GM18858 (cell line): ENCODE data around the gene KLF6.

Experiments used
- ATAC-seq: cut with Tn5 transposase; IDR thresholded peaks from one replicate; pipeline ENCODE4 v1.9.1; 2021; ENCODE audit not compliant: unreplicated experiment

Gene KLF6

DNA sequence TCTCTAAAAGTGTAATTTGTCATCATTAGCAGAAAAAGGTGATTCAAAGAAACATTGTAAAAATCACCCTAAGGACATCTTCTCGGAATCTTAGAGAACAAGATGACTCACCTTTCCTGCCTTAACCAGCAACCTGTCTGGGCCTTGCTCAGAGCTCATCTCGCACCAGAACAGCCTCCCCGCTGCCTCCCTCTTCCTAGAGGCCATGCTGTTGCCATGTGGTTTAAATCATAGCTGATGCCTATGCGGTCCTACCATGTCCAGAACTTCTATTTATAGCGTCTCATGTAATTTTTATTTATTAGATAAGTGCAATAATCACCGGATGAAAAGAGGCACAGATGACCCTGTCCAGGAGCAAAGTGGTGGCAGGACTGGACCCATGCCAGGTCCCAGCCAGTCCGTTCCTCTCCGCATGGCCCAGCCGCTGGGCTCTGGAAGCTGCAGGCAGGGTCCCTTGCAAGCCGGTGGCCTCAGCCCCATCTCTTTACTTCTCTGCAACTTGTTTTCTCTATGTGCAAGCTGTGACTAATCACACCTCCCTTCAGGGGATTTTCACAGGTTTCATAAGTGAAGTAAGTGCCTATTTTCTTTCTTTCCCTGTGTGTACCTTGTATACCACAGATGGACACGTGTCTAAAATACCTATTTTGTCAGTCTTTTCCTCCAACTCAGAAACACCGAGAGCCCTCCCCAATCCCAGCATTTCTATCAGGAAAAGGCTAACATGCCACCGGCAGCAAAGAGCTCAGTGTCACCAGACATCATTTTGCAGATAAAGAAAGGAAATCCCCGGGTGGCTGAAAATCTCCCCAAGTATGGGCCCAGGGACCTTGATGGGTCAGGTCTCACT, 27.1 kb downstream of the KLF6 start:
- ATAC-seq, result peak; percentile 83

DNA sequence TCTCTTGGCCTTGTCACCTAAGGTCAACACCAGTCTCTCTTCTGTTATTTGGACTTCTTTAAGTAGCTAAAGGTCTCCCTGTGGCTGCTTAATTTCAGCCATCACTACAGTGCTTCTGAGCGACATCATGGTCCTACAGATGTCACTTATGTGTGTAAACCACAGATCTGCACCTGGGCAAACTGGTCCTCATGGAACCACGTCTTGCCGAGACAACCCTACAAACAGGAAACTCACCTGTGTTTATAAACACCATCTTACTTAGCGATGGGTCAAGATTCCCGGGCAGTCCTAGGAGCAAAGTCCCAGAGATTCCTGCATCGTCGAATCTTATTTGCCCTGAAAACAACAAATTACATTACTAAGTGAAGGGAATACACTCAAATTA, 27.8 kb downstream of the KLF6 start:
- ATAC-seq, result no peak

DNA sequence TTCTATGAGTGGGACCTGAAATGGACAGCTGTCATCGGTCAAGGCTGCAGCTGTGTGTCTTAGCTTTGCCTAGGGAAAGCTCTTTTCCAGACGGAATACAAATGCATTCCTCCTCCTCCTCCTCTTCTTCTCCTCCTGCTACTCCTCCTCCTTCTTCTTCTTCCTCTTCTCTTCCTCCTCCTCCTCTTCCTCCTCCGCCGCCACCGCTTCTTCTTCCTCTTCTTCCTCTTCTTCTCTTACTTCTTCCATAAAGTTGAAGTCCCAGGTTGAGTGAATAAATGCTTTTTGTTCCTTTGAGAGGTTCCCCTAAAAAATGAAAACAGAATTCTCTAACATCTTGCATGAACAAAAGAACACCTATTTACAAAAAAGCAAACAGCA, 28.7 kb downstream of the KLF6 start:
- no peak for ATAC-seq

- ATAC-seq, result no peak
Measured at GRCh38 chr10:3755440-3756359, 29.3 kb downstream of the KLF6 start.

GRCh38 chr10:3754727-3755439, 30.1 kb downstream of the KLF6 start:
- no peak for ATAC-seq

DNA sequence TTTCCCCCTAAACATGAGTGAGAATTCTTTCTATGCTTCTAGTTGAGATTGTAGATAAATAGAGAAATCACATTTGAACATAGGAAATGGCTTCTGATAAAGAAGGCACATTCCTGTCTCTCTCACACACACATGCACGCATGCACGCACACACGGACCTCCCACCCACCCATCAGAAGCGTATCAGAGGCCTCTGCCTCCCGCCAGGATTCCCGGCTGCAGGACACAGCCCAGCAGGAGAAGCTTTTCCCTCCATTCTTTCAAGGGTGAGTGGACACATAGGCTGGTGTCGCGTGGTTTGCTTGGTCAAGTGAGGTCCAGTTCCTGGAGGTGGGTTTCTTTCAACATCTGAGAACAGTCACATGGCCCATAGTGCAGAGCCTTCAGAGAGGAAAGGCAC, 34.2 kb downstream of the KLF6 start:
- no peak for ATAC-seq

GRCh38 chr10:3750006-3750816, 34.8 kb downstream of the KLF6 start:
- no peak for ATAC-seq

DNA sequence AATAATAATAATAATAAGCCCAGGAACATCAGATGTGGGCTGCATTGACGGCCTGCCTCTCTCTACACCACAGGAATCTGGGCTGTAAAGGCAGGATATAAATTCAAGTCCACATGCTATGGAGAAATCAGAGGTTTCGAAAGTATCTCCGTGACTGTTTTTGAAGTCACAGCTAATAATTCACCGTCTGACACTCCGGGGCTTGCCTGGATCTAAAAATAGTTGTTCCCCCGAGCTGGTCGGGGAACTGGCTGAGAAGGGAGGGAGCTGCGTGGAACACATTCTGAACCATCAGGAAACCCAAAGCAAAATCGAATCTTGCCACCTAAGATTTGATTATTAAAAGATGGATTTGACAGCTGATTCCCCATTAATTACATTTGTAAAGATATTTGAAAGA, 35.4 kb downstream of the KLF6 start:
- no peak for ATAC-seq

DNA sequence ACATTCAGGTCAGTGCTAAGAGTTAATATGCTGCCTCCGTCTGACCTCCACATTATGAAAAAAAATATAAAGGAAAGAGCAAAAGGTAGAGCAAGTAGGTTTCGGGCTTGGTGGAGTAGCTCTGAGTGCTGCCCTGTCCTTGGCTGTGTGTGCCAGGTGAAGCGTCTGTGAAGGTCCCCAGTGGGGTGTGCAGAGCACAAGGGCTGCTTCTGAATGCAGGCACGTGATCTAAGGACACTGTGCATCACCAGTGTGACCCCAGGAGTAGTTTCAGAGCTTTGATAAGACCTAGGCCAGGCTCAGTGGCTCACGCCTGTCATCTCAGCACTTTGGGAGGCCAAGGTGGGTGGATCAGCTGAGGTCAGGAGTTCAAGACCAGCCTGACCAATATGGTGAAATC, 36.0 kb downstream of the KLF6 start:
- no peak for ATAC-seq

- no peak for ATAC-seq
Measured at GRCh38 chr10:3748484-3748883, 36.5 kb downstream of the KLF6 start.

DNA sequence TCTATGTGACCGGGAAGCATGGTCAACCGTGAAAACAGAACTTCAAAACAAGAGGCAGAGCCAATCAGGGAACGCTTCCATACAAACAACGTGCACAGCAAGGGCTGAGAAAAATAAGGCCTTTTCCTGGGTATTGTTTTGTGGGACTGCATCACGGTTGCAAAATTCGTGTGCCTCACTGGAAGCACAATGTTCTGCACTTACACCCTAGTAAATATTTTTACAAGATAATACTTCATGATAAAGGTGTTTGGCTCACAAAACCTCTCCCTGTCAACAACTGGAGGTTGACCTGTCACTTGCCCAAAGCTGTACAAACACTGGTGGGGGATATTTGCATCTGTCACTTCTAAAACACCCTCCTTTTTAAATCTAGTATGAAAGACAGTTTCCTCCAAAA, 37.0 kb downstream of the KLF6 start:
- no peak for ATAC-seq

- no peak for ATAC-seq
Measured at GRCh38 chr10:3747248-3747960, 37.6 kb downstream of the KLF6 start.

DNA sequence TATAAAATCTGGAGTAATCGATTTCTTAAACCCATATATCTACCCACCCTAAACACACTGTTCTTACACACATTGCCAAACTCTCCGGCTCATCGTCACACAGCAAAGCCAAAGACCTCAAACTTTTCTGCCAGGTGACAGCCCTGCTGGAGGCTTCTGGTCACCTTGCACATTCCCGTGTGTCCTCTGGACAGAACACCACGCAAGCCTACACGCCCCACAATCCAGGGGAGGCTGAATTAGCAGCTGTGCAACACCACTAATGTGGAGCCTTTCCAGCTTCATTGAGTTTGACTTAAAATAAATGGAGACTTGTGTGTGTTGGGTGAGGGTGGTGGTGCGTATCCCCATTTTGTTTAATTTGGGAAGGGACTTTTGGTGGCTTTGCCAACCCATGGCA, 38.4 kb downstream of the KLF6 start:
- ATAC-seq, result no peak

- no peak for ATAC-seq
Measured at GRCh38 chr10:3745521-3745920, 39.5 kb downstream of the KLF6 start.

DNA sequence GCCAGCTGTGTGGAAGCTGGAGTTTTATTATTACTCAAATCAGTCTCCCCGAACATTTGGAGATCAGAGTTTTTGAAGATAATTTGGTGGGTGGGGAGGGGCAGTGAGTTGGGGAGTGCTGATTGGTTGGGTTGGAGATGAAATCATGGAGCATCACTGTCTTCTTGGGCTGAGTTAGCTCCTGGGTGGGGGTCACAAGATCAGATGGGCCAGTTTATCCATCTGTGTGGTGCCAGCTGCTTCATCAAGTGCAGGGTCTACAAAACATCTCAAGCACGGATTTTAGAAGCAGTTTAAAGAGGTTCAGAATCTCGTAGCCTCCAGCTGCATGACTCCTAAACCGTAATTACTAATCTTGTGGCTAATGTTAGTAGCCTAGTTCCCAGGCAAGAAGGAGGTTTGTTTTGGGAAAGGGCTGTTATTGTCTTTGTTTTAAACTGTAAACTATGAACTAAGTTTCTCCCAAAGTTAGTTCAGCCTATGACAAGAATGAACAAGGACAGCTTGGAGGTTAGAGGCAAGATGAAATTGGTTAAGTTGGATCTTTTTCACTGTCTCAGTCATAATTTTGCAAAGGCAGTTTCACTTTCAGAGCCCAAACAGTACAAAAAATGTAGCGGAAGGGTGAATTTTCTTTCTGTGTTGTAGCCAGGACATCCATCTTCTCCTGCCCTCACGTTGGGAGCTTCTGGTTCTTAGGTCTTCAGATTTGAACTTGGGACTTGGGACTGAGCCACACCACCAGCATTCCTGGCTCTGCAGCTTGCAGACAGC, 43.1 kb downstream of the KLF6 start:
- ATAC-seq, result no peak

DNA sequence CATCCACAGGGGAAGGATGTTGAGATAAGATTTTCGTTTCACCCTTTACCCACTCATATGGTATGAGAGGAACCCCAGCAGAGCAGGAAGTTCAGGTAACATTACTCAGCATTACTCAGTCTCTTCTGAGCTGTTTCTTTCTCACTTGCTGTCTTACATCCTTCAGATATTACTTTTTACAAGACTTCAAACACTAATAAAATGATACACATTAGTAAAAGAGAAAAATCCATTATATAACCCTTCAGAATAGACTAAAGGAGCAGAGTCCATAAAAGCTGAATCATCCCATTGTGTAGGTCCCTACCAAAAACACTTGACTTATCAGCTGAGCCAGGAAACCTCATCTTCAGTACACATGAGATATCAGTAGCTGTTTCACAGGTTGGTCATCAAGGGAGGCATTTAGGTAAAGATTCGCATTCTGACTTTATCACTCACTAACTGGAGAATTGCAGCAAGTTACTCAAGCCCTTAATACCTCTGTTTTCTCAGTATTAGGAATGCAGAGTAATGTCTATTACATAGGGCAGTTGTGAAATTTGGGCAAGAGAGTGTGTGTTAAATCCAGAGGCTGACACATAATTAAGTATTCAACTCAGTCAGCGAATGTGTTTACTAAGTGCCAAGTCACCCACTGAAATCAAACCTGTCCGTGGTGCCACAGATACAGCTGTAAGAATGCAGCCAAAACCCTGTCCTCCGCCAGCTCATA, 44.7 kb downstream of the KLF6 start:
- no peak for ATAC-seq

DNA sequence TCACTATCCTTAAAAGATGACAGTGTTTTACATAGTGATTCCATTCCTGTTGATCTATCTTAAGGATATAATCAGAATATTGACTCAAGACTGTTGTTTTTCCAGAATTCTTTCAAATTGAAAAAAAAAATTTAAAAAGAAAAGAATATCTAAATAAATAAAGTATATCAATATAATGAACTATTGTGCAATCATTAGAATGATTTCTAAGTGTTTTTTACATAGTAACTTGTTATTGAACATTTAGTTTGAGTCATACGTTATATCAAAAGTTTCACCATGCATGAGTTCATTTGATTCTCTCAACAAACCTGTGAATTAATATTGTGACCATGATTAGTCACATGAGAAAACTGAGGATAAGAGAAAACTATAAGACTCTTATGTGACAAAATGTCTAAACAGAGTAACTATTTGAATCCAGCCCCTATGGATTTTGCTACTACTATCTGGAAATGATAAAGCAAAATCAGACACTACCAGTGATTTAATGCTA, 46.1 kb downstream of the KLF6 start:
- no peak for ATAC-seq

DNA sequence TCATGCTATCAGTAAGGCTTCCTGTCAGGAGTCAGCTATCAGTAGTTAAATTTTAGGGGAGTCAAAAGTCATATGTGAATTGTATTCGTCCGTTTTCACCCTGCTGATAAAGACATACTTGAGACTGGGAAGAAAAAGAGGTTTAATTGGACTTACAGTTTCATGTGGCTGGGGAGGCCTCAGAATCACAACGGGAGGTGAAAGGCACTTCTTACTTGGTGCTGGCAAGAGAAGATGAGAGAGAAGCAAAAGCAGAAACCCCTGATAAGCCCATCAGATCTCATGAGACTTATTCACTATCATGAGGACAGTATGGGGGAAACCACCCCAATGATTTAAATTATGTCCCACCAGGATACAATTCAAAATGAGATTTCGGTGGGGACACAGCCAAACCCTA, 47.1 kb downstream of the KLF6 start:
- no peak for ATAC-seq
